HepG2 (cell line): Measurements from ENCODE around the gene TMEM271. TPM values are rescaled to one million over a fixed set of nuclear protein-coding genes. Genes with fewer than 3 reads are reported as not detected.

Experiments
- ATAC-seq: fragments of 200-7000 bp; cut with Tn5 transposase; 3 replicates; pipeline ENCODE4 v1.9.1; 2020; ENCODE audit warnings: mild to moderate bottlenecking, moderate library complexity
- BruUV-seq: library from RNA; stranded (reverse); fragments of 400-500 nt; replicated peaks from 2 replicates; lab custom pipeline; 2021; lab: Mats Ljungman, UMichigan
- CTCF ChIA-PET: fragments of 300-600 bp; formaldehyde crosslinking; extraction: SDS; loops from one replicate; lab custom pipeline; 2021; ENCODE audit warnings: low total read pairs, inconsistent platforms, low intra/inter-chr PET ratio; lab: Yijun Ruan, JAX
- POLR2A ChIA-PET: fragments of 350-600 bp; sonication (Branson Sonifier 250); formaldehyde crosslinking; loops from one replicate; lab custom pipeline; 2020; ENCODE audit warnings: antibody characterized with exemption, inconsistent platforms; lab: Yijun Ruan, JAX
- DNase-seq: peaks from one replicate; pipeline ENCODE4 v3.0.0-alpha.2; 2015; ENCODE audit warnings: low spot score
- FAIRE-seq: peaks from 3 replicates; lab custom pipeline; 2011; peaks lifted over from hg19 to GRCh38; lab: Jason Lieb, UNC
- H2AFZ ChIP-seq: one replicate; pipeline ENCODE4 v1.6.1; 2011; ENCODE audit warnings: low read length, inconsistent platforms
- H3K27ac ChIP-seq: fragments of 300-600 bp; 3 replicates; pipeline ENCODE4 v1.8.0; 2011; ENCODE audit warnings: mixed run types, mild to moderate bottlenecking, mixed read lengths, low read length, inconsistent platforms; ENCODE audit not compliant: insufficient read depth; ENCODE audit errors: extremely low read length
- H3K27me3 ChIP-seq, 2 experiments: fragments of 200-600 bp in 1 of 2; 2 replicates in 1 of 2; 3 replicates in 1 of 2; pipeline versions ENCODE4 v1.6.0 to v1.8.0; 2011; ENCODE audit warnings: low read length in 2 of 2, mild to moderate bottlenecking in 2 of 2, moderate library complexity in 2 of 2, inconsistent platforms in 1 of 2; ENCODE audit not compliant: insufficient read depth in 2 of 2, control insufficient read depth in 1 of 2
- H3K36me3 ChIP-seq, 2 experiments: fragments of 200-600 bp in 1 of 2; replicated peaks in 1 of 2; 2 replicates in 1 of 2; 3 replicates in 1 of 2; pipeline versions ENCODE4 v1.5.1 to v1.8.0; 2011; ENCODE audit warnings: low read length in 2 of 2, inconsistent platforms in 1 of 2; ENCODE audit not compliant: insufficient read depth in 2 of 2, control insufficient read depth in 1 of 2
- H3K4me1 ChIP-seq: 2 replicates; pipeline ENCODE4 v1.5.1; 2012; ENCODE audit warnings: low read length, inconsistent platforms; ENCODE audit not compliant: insufficient read depth
- H3K4me2 ChIP-seq: 2 replicates; pipeline ENCODE4 v1.6.0; 2011; ENCODE audit warnings: low read depth, low read length, inconsistent platforms
- H3K4me3 ChIP-seq, 3 experiments: fragments of 200-600 bp in 1 of 3; sonication (generic), shearing (Covaris generic) in 1 of 3; replicated peaks in 1 of 3; 2 replicates each; pipeline ENCODE4 v1.5.1; 2011 to 2016; ENCODE audit warnings: low read length in 3 of 3, inconsistent platforms in 2 of 3, low read depth in 2 of 3, mild to moderate bottlenecking in 2 of 3, control low read depth in 1 of 3, mixed read lengths in 1 of 3; ENCODE audit not compliant: insufficient read depth in 1 of 3
- H3K79me2 ChIP-seq: one replicate; pipeline ENCODE4 v1.6.1; 2011; ENCODE audit warnings: low read length, inconsistent platforms; ENCODE audit not compliant: insufficient read depth
- H3K9ac ChIP-seq: 2 replicates; pipeline ENCODE4 v1.6.0; 2011; ENCODE audit warnings: mild to moderate bottlenecking, low read depth, low read length, inconsistent platforms; ENCODE audit not compliant: insufficient read depth
- H3K9me3 ChIP-seq: 2 replicates; pipeline ENCODE4 v1.5.1; 2012; ENCODE audit warnings: mild to moderate bottlenecking, low read length
- H4K20me1 ChIP-seq: 2 replicates; pipeline ENCODE4 v1.6.0; 2011; ENCODE audit warnings: inconsistent platforms, mild to moderate bottlenecking, low read length, moderate library complexity; ENCODE audit not compliant: insufficient read depth
- ATF5 ChIP-seq: sonication (generic); formaldehyde crosslinking; IDR thresholded peaks from 2 replicates; pipeline ENCODE4 v1.4.0; 2020; ENCODE audit warnings: mild to moderate bottlenecking, low read depth, missing genetic modification reagents
- FOXO1 ChIP-seq: sonication (generic); formaldehyde crosslinking; IDR thresholded peaks from 2 replicates; pipeline ENCODE4 v1.4.0; 2020; ENCODE audit warnings: missing genetic modification reagents
- GMEB2 ChIP-seq: IDR thresholded peaks from 2 replicates; pipeline ENCODE4 v1.6.1; 2016; ENCODE audit warnings: missing biosample characterization, missing genetic modification reagents, low read depth
- HOXA7 ChIP-seq: sonication (generic); formaldehyde crosslinking; IDR thresholded peaks from 2 replicates; pipeline ENCODE4 v1.8.1; 2022; ENCODE audit warnings: mild to moderate bottlenecking, missing genetic modification reagents, moderate library complexity
- MED1 ChIP-seq: sonication (generic); formaldehyde crosslinking; IDR thresholded peaks from 2 replicates; pipeline ENCODE4 v1.4.0; 2020; ENCODE audit warnings: missing genetic modification reagents
- NR2F2 ChIP-seq: IDR thresholded peaks from 2 replicates; pipeline ENCODE4 v1.6.1; 2012; ENCODE audit warnings: low read depth, inconsistent platforms, borderline replicate concordance
- RBFOX2 ChIP-seq: fragments of 200-400 bp; formaldehyde crosslinking; IDR thresholded peaks from 2 replicates; pipeline ENCODE4 v1.6.1; 2017; ENCODE audit warnings: low read depth, mild to moderate bottlenecking, low read length
- REST ChIP-seq, 2 experiments: IDR thresholded peaks; 2 replicates each; pipeline ENCODE4 v1.6.1; 2011 to 2012; ENCODE audit warnings: low read length in 2 of 2, borderline replicate concordance in 1 of 2, low read depth in 1 of 2, mild to moderate bottlenecking in 1 of 2, moderate library complexity in 1 of 2
- RFXAP ChIP-seq: sonication (generic); formaldehyde crosslinking; IDR thresholded peaks from 2 replicates; pipeline ENCODE4 v1.4.0; 2020; ENCODE audit warnings: missing genetic modification reagents, borderline replicate concordance
- SOX13 ChIP-seq, 3 experiments: fragments of 450-650 bp in 1 of 3; sonication (generic) in 1 of 3; formaldehyde crosslinking in 1 of 3; IDR thresholded peaks in 2 of 3; conservative IDR thresholded peaks in 1 of 3; 2 replicates each; pipeline versions ENCODE4 v1.5.0 to v1.6.1; 2016 to 2020; ENCODE audit warnings: antibody characterized with exemption in 1 of 3, mild to moderate bottlenecking in 1 of 3, missing compliant biosample characterization in 1 of 3, missing genetic modification reagents in 1 of 3, moderate library complexity in 1 of 3
- TBP ChIP-seq: sonication (generic); formaldehyde crosslinking; IDR thresholded peaks from 2 replicates; pipeline ENCODE4 v1.5.0; 2020; ENCODE audit warnings: missing genetic modification reagents
- WIZ ChIP-seq: sonication (generic); formaldehyde crosslinking; IDR thresholded peaks from 2 replicates; pipeline ENCODE4 v1.5.1; 2020; ENCODE audit warnings: mild to moderate bottlenecking, missing genetic modification reagents
- ZNF275 ChIP-seq: sonication (generic); formaldehyde crosslinking; IDR thresholded peaks from 2 replicates; pipeline ENCODE4 v1.8.0; 2022; ENCODE audit warnings: missing genetic modification reagents, mild to moderate bottlenecking, inconsistent platforms, borderline replicate concordance
- ZNF530 ChIP-seq: sonication (generic); formaldehyde crosslinking; IDR thresholded peaks from 2 replicates; pipeline ENCODE4 v1.5.0; 2020; ENCODE audit warnings: low read depth, mild to moderate bottlenecking, missing genetic modification reagents
- ZNF547 ChIP-seq: sonication (generic); formaldehyde crosslinking; IDR thresholded peaks from 2 replicates; pipeline ENCODE4 v1.5.1; 2020; ENCODE audit warnings: mild to moderate bottlenecking, missing genetic modification reagents
- ZNF781 ChIP-seq: sonication (generic); formaldehyde crosslinking; IDR thresholded peaks from 2 replicates; pipeline ENCODE4 v1.5.1; 2020; ENCODE audit warnings: borderline replicate concordance, mild to moderate bottlenecking, missing genetic modification reagents; ENCODE audit errors: not compliant biosample characterization
- WGBS: methylation state at CpG from one replicate; pipeline ENCODE4 v1.1.6; 2017; ENCODE audit warnings: low lambda C conversion rate; 5-methylcytosine and 5-hydroxymethylcytosine counted together
- in situ Hi-C: cut with HindIII; loops from 2 replicates; pipeline ENCODE4 v1.10.0; 2017; ENCODE audit warnings: low pct_unique_long_range_greater_than_20kb; ENCODE audit not compliant: extremely low pct_ligation_motif_present
- intact Hi-C: fragments of 100-400 bp; cut with micrococcal nuclease; formaldehyde crosslinking; loops from one replicate; pipeline ENCODE4 v1.10.0; 2022; ENCODE audit not compliant: unreplicated experiment
- polyA plus RNA-seq, 8 experiments: library from polyadenylated mRNA; depleted of rRNA in 3 of 8; stranded (reverse) in 7 of 8; unstranded in 1 of 8; fragments of >200 nt; fragmentation: Illumina TruSeq in 4 of 8; extraction: Trizol in 4 of 8; gene quantifications; 2 replicates each; pipeline versions ENCODE4 v1.2.1 to v1.2.3, GENCODE V29; 2011 to 2016; ENCODE audit warnings: low read depth in 4 of 8, missing spikeins in 1 of 8, mixed read lengths in 1 of 8; ENCODE audit not compliant: insufficient read depth in 1 of 8
- total RNA-seq, 5 experiments: library from RNA; depleted of rRNA; stranded (reverse); fragments of >200 nt; fragmentation: Illumina TruSeq; extraction: Trizol; gene quantifications; 2 replicates each; pipeline ENCODE4 v1.2.3, GENCODE V29; 2016; ENCODE audit warnings: low read depth in 1 of 5

Gene TMEM271
- total and polyA plus RNA-seq, 2 of the 13 experiments (the other 11 are each of a cell fraction or from before 2014, with no cell fraction given) = not detected

GRCh38 chr4:555566-556275, 20.4 kb downstream of the TMEM271 start:
- H3K27ac ChIP-seq = no peak overlapping the region
- FAIRE-seq (peak; percentile 55), ATAC-seq (no peak; the same call in 2 of the 3 replicates), DNase-seq (no peak)
- WGBS = 14% methylated on average over 6 of the region's 14 CpGs
- BruUV-seq = no TSS peak
- no peaks in the 10 kb centered on the region for H3K79me2 ChIP-seq
- no peak overlapping the region for H3K4me3 ChIP-seq
- ChIA-PET POLR2A (no interaction called here), CTCF (no interaction called here)
- peaks cover 9 to 23% of the 10 kb centered on the region in 2 experiments; a peak in 3 of 5 replicates for H3K27me3 ChIP-seq
- no peaks in the 10 kb centered on the region for H4K20me1 ChIP-seq
- no peak overlapping the region for H3K4me2 ChIP-seq
- no peaks in the 10 kb centered on the region for H3K36me3 ChIP-seq
- intact Hi-C loops (no loop called here), in situ Hi-C loops (no loop called here)
- H3K9ac ChIP-seq = no peak overlapping the region
- no peaks in the 10 kb centered on the region for H3K9me3 ChIP-seq
- H2AFZ ChIP-seq = no peak overlapping the region
- H3K4me1 ChIP-seq = no peaks in the 10 kb centered on the region
- TF ChIP-seq TBP (CRISPR knock-in tag) = no peak
- TF ChIP-seq ZNF781 = no peak
- TF ChIP-seq REST (IDR thresholded peaks at IDR 0.05; ENCODE audit: borderline replicate concordance in 1 of 2, low read depth in 1 of 2, low read length in 2 of 2) = no peak
- TF ChIP-seq GMEB2 (CRISPR knock-in tag) = no peak
- no peak for TF ChIP-seq ZNF275
- no peak for TF ChIP-seq ATF5 (CRISPR knock-in tag)
- no peak for TF ChIP-seq ZNF547
- TF ChIP-seq SOX13 (IDR thresholded peaks at IDR 0.05) = no peak
- TF ChIP-seq SOX13 (CRISPR knock-in tag; conservative IDR thresholded peaks at IDR 0.05 in 1 of 2, IDR thresholded peaks at IDR 0.05 in 1 of 2) = no peak
- TF ChIP-seq MED1 (CRISPR knock-in tag) = no peak
- TF ChIP-seq RBFOX2 = no peak
- no peak for TF ChIP-seq HOXA7
- TF ChIP-seq RFXAP = no peak
- no peak for TF ChIP-seq FOXO1 (CRISPR knock-in tag)
- TF ChIP-seq WIZ (CRISPR knock-in tag) = no peak
- TF ChIP-seq ZNF530 (CRISPR knock-in tag) = no peak
- no peak for TF ChIP-seq NR2F2
